WTC11 (cell line): ENCODE results near the gene CDH13. TPM values are rescaled to one million over a fixed set of nuclear protein-coding genes. Genes with fewer than 3 reads are reported as not detected.

Experiments used
- ATAC-seq: fragments of 200-7000 bp; cut with Tn5 transposase; 2 replicates; pipeline ENCODE4 v1.10.0; 2021; ENCODE audit warnings: mild to moderate bottlenecking, moderate library complexity
- CTCF ChIA-PET: fragments of 300-600 bp; sonication (Branson Sonifier 250); formaldehyde crosslinking; loops from one replicate; lab custom pipeline; 2021; ENCODE audit warnings: antibody characterized with exemption; lab: Charles Lee
- POLR2A ChIA-PET: fragments of 350-600 bp; sonication (Branson Sonifier 250); formaldehyde crosslinking; loops from one replicate; lab custom pipeline; 2021; ENCODE audit warnings: antibody characterized with exemption; lab: Charles Lee
- DNase-seq: peaks from one replicate; pipeline ENCODE4 v3.0.0; 2021; ENCODE audit warnings: low spot score
- H3K27ac Mint-ChIP-seq: 2 replicates; pipeline ENCODE4 v1.8.0; 2021; ENCODE audit warnings: mixed read lengths
- H3K27me3 Mint-ChIP-seq: 2 replicates; pipeline ENCODE4 v1.8.0; 2021; ENCODE audit warnings: low read depth, mild to moderate bottlenecking, moderate library complexity, mixed read lengths
- H3K36me3 Mint-ChIP-seq: 2 replicates; pipeline ENCODE4 v1.8.0; 2021; ENCODE audit warnings: mixed read lengths
- H3K4me1 Mint-ChIP-seq: 2 replicates; pipeline ENCODE4 v1.8.0; 2022; ENCODE audit warnings: mixed read lengths
- H3K4me3 Mint-ChIP-seq: 2 replicates; pipeline ENCODE4 v1.8.0; 2021; ENCODE audit warnings: mild to moderate bottlenecking, moderate library complexity, mixed read lengths
- H3K9me3 Mint-ChIP-seq: 2 replicates; pipeline ENCODE4 v1.8.0; 2021; ENCODE audit warnings: mixed read lengths
- AFF4 ChIP-seq: sonication (generic); formaldehyde crosslinking; IDR thresholded peaks from 2 replicates; pipeline ENCODE4 v1.8.1; 2023; ENCODE audit warnings: mild to moderate bottlenecking, missing genetic modification reagents, borderline replicate concordance
- ATF1 ChIP-seq: sonication (generic); formaldehyde crosslinking; IDR thresholded peaks from 2 replicates; pipeline ENCODE4 v1.8.1; 2023; ENCODE audit warnings: mild to moderate bottlenecking, moderate library complexity, missing genetic modification reagents
- ATF3 ChIP-seq: sonication (generic); formaldehyde crosslinking; conservative IDR thresholded peaks from 2 replicates; pipeline ENCODE4 v1.8.1; 2022; ENCODE audit warnings: mild to moderate bottlenecking, missing genetic modification reagents
- E2F4 ChIP-seq: sonication (generic); formaldehyde crosslinking; IDR thresholded peaks from 2 replicates; pipeline ENCODE4 v1.8.1; 2022; ENCODE audit warnings: low read depth, mild to moderate bottlenecking, moderate library complexity, missing genetic modification reagents, borderline replicate concordance
- FOXK1 ChIP-seq: sonication (generic); formaldehyde crosslinking; IDR thresholded peaks from 2 replicates; pipeline ENCODE4 v1.8.0; 2022; ENCODE audit warnings: mild to moderate bottlenecking, moderate library complexity, missing genetic modification reagents
- GTF2I ChIP-seq: fragments of 250-450 bp; sonication (Bioruptor Pico); conservative IDR thresholded peaks from 2 replicates; pipeline ENCODE4 v1.4.0; 2021; ENCODE audit warnings: mild to moderate bottlenecking
- HMGXB4 ChIP-seq: sonication (generic); formaldehyde crosslinking; IDR thresholded peaks from 2 replicates; pipeline ENCODE4 v1.8.1; 2023; ENCODE audit warnings: mild to moderate bottlenecking, moderate library complexity, missing genetic modification reagents
- IRF1 ChIP-seq: sonication (generic); formaldehyde crosslinking; IDR thresholded peaks from 2 replicates; pipeline ENCODE4 v1.8.0; 2023; ENCODE audit warnings: missing genetic modification reagents
- IRF2 ChIP-seq: sonication (generic); formaldehyde crosslinking; IDR thresholded peaks from 2 replicates; pipeline ENCODE4 v1.8.0; 2022; ENCODE audit warnings: low read depth, missing genetic modification reagents, borderline replicate concordance
- JUN ChIP-seq: sonication (generic); formaldehyde crosslinking; IDR thresholded peaks from 2 replicates; pipeline ENCODE4 v1.8.0; 2023; ENCODE audit warnings: mild to moderate bottlenecking, missing genetic modification reagents
- RELA ChIP-seq: sonication (generic); formaldehyde crosslinking; IDR thresholded peaks from 2 replicates; pipeline ENCODE4 v1.8.1; 2022; ENCODE audit warnings: missing genetic modification reagents, mild to moderate bottlenecking, borderline replicate concordance
- SMAD3 ChIP-seq: sonication (generic); formaldehyde crosslinking; IDR thresholded peaks from 2 replicates; pipeline ENCODE4 v1.8.0; 2022; ENCODE audit warnings: missing genetic modification reagents, mild to moderate bottlenecking, borderline replicate concordance
- SMAD4 ChIP-seq: sonication (generic); formaldehyde crosslinking; IDR thresholded peaks from 2 replicates; pipeline ENCODE4 v1.8.0; 2022; ENCODE audit warnings: mild to moderate bottlenecking, missing genetic modification reagents
- SP1 ChIP-seq: sonication (generic); formaldehyde crosslinking; conservative IDR thresholded peaks from 2 replicates; pipeline ENCODE4 v1.8.1; 2022; ENCODE audit warnings: missing genetic modification reagents
- STAT6 ChIP-seq: sonication (generic); formaldehyde crosslinking; conservative IDR thresholded peaks from 2 replicates; pipeline ENCODE4 v1.8.1; 2023; ENCODE audit warnings: mild to moderate bottlenecking, low read depth, missing genetic modification reagents, moderate library complexity
- TCF7 ChIP-seq: sonication (generic); formaldehyde crosslinking; IDR thresholded peaks from 2 replicates; pipeline ENCODE4 v1.8.0; 2022; ENCODE audit warnings: mild to moderate bottlenecking, low read depth, missing genetic modification reagents, moderate library complexity
- USF1 ChIP-seq: sonication (generic); formaldehyde crosslinking; IDR thresholded peaks from 2 replicates; pipeline ENCODE4 v1.8.0; 2022; ENCODE audit warnings: mild to moderate bottlenecking, missing genetic modification reagents
- ZNF121 ChIP-seq: sonication (generic); formaldehyde crosslinking; IDR thresholded peaks from 2 replicates; pipeline ENCODE4 v1.8.0; 2023; ENCODE audit warnings: missing genetic modification reagents
- ZNF138 ChIP-seq: sonication (generic); formaldehyde crosslinking; conservative IDR thresholded peaks from 2 replicates; pipeline ENCODE4 v1.8.1; 2022; ENCODE audit warnings: mild to moderate bottlenecking, moderate library complexity, missing genetic modification reagents
- ZNF232 ChIP-seq: sonication (generic); formaldehyde crosslinking; IDR thresholded peaks from 2 replicates; pipeline ENCODE4 v1.8.0; 2022; ENCODE audit warnings: mild to moderate bottlenecking, missing genetic modification reagents
- total RNA-seq: library from RNA; stranded (reverse); gene quantifications from 3 replicates; pipeline ENCODE4 v1.2.3, GENCODE V29; 2021

CDH13 gene
- total RNA-seq, 1 experiment from 2014 or later: 0.81 TPM

- no peak for TF ChIP-seq IRF1 (CRISPR knock-in tag)
- TF ChIP-seq JUN (CRISPR knock-in tag): no peak
- no peak for TF ChIP-seq SMAD3 (CRISPR knock-in tag)
- TF ChIP-seq GTF2I (CRISPR knock-in tag): no peak
These were observed 1062.6 kb downstream of the CDH13 start (continued) for GRCh38 chr16:83689385-83689831.

- Mint-ChIP-seq H3K4me1 (0 out of 2 replicates have a peak, but pooled peaks cover 4% of the 10 kb centered on the region), H3K36me3 (no peaks in the 10 kb centered on the region)
- ATAC-seq: no peak
- no peak for TF ChIP-seq ZNF138 (CRISPR knock-in tag)
- TF ChIP-seq USF1 (CRISPR knock-in tag): no peak
- no peak for TF ChIP-seq RELA
- TF ChIP-seq E2F4 (CRISPR knock-in tag): no peak
- no peak for TF ChIP-seq ATF1
- TF ChIP-seq ZNF121 (CRISPR knock-in tag): no peak
- no peak for TF ChIP-seq HMGXB4 (CRISPR knock-in tag)
- no peak for TF ChIP-seq AFF4 (CRISPR knock-in tag)
- no peak for TF ChIP-seq ATF3 (CRISPR knock-in tag)
- no peak for TF ChIP-seq SMAD4 (CRISPR knock-in tag)
- TF ChIP-seq ZNF232 (CRISPR knock-in tag): no peak
- no peak for TF ChIP-seq FOXK1 (CRISPR knock-in tag)
- TF ChIP-seq IRF2 (CRISPR knock-in tag): no peak
- no peak for TF ChIP-seq SP1
- TF ChIP-seq TCF7 (CRISPR knock-in tag): no peak
- no peak for TF ChIP-seq STAT6 (CRISPR knock-in tag)
- TF ChIP-seq, all 79 proteins: peak for 0
- CTCF ChIA-PET: no interaction called here
- H3K9me3 Mint-ChIP-seq: no peaks in the 10 kb centered on the region
- no peak overlapping the region for H3K4me3 Mint-ChIP-seq
- no peak overlapping the region for H3K27ac Mint-ChIP-seq
- POLR2A ChIA-PET: no interaction called here
- DNase-seq: no peak
- no peaks in the 10 kb centered on the region; the same call in 1 of the 2 replicates for H3K27me3 Mint-ChIP-seq
These were observed 1065.5 kb downstream of the CDH13 start for GRCh38 chr16:83692224-83692623.
